ENCODE data around the gene CIDEA.

Gene CIDEA

GRCh38 chr18:12299862-12300261 is 45.7 kb downstream of the CIDEA start:
- TF ChIP-seq CREB1 (IDR thresholded peaks at IDR 0.05; ENCODE audit: low read depth) = no peak
- TF ChIP-seq FOXM1 (IDR thresholded peaks at IDR 0.05; ENCODE audit: borderline replicate concordance, low read depth) = no peak
- no peak for TF ChIP-seq CEBPB (IDR thresholded peaks at IDR 0.05)
- no peak for TF ChIP-seq TAF1 (IDR thresholded peaks at IDR 0.05; ENCODE audit: low read depth)
- no peak for TF ChIP-seq ZBTB7A (IDR thresholded peaks at IDR 0.05; ENCODE audit: low read depth)
- TF ChIP-seq RAD21 (IDR thresholded peaks at IDR 0.05; ENCODE audit: low read depth) = no peak
- TF ChIP-seq MAX (IDR thresholded peaks at IDR 0.05) = no peak
- TF ChIP-seq REST (IDR thresholded peaks at IDR 0.05; ENCODE audit: low read depth) = no peak
- TF ChIP-seq EGR1 (IDR thresholded peaks at IDR 0.05) = no peak
- no peak for TF ChIP-seq YY1 (IDR thresholded peaks at IDR 0.05; ENCODE audit: low read depth)
- no peak for TF ChIP-seq USF1 (IDR thresholded peaks at IDR 0.05)
- TF ChIP-seq EP300 (IDR thresholded peaks at IDR 0.05; ENCODE audit: borderline replicate concordance) = no peak

GRCh38 chr18:12301263-12302005 is 47.3 kb downstream of the CIDEA start:
- TF ChIP-seq TCF12 (IDR thresholded peaks at IDR 0.05; ENCODE audit: low read depth) (no peak), EGR1 (IDR thresholded peaks at IDR 0.05) (no peak), CREB1 (IDR thresholded peaks at IDR 0.05; ENCODE audit: low read depth) (no peak)

GRCh38 chr18:12302391-12303147 is 48.4 kb downstream of the CIDEA start:
- no peak for TF ChIP-seq REST (IDR thresholded peaks at IDR 0.05; ENCODE audit: low read depth)
- TF ChIP-seq TCF12 (IDR thresholded peaks at IDR 0.05; ENCODE audit: low read depth) = no peak
- no peak for TF ChIP-seq TEAD4 (IDR thresholded peaks at IDR 0.05)
- TF ChIP-seq TAF1 (IDR thresholded peaks at IDR 0.05; ENCODE audit: low read depth) = no peak
- TF ChIP-seq RAD21 (IDR thresholded peaks at IDR 0.05; ENCODE audit: low read depth) = no peak
- TF ChIP-seq ZBTB7A (IDR thresholded peaks at IDR 0.05; ENCODE audit: low read depth) = no peak
- no peak for TF ChIP-seq CEBPB (IDR thresholded peaks at IDR 0.05)
- no peak for TF ChIP-seq EP300 (IDR thresholded peaks at IDR 0.05; ENCODE audit: borderline replicate concordance)
- TF ChIP-seq CREB1 (IDR thresholded peaks at IDR 0.05; ENCODE audit: low read depth) = no peak
- TF ChIP-seq EGR1 (IDR thresholded peaks at IDR 0.05) = no peak
- no peak for TF ChIP-seq FOXM1 (IDR thresholded peaks at IDR 0.05; ENCODE audit: borderline replicate concordance, low read depth)
- TF ChIP-seq NFIC (IDR thresholded peaks at IDR 0.05) = no peak
- TF ChIP-seq MAX (IDR thresholded peaks at IDR 0.05) = no peak
- no peak for TF ChIP-seq USF1 (IDR thresholded peaks at IDR 0.05)
- no peak for TF ChIP-seq YY1 (IDR thresholded peaks at IDR 0.05; ENCODE audit: low read depth)

GRCh38 chr18:12304351-12305210 is 50.4 kb downstream of the CIDEA start:
- TF ChIP-seq NFIC (IDR thresholded peaks at IDR 0.05) (no peak), YY1 (IDR thresholded peaks at IDR 0.05; ENCODE audit: low read depth) (no peak), FOXM1 (IDR thresholded peaks at IDR 0.05; ENCODE audit: borderline replicate concordance, low read depth) (no peak), EGR1 (IDR thresholded peaks at IDR 0.05) (no peak), REST (IDR thresholded peaks at IDR 0.05; ENCODE audit: low read depth) (no peak), ZBTB7A (IDR thresholded peaks at IDR 0.05; ENCODE audit: low read depth) (no peak), MAX (IDR thresholded peaks at IDR 0.05) (no peak), TCF12 (IDR thresholded peaks at IDR 0.05; ENCODE audit: low read depth) (no peak), RAD21 (IDR thresholded peaks at IDR 0.05; ENCODE audit: low read depth) (no peak)
